Heart left ventricle (tissue), 16 donors: Measurements from ENCODE around the gene DUOXA1. TPM values are rescaled to one million over a fixed set of nuclear protein-coding genes. Genes with fewer than 3 reads are reported as not detected.

Experiments used
- ATAC-seq, 4 donors: fragments of 200-7000 bp; cut with Tn5 transposase; one replicate each; pipeline ENCODE4 v1.9.1; 2020 to 2022; ENCODE audit warnings: moderate library complexity in 4 of 4, mild to moderate bottlenecking in 3 of 4, moderate number of reproducible peaks in 1 of 4
- DNase-seq, 5 donors: peaks; one replicate each; pipeline ENCODE4 v3.0.0-alpha.2; 2020
- H3K27ac ChIP-seq, 12 donors: fragments of 200-600 bp; sonication (generic) in 4 of 12; one replicate each; pipeline versions ENCODE4 v1.5.0 to v1.8.0; 2016 to 2022; ENCODE audit warnings: mild to moderate bottlenecking in 2 of 12
- H3K27me3 ChIP-seq, 9 donors: fragments of 200-600 bp; sonication (generic) in 2 of 9; one replicate each; pipeline versions ENCODE4 v1.5.1 to v1.8.0; 2016 to 2022; ENCODE audit warnings: mild to moderate bottlenecking in 3 of 9
- H3K36me3 ChIP-seq, 9 donors: fragments of 200-600 bp; sonication (generic) in 2 of 9; one replicate each; pipeline versions ENCODE4 v1.5.0 to v1.8.0; 2018 to 2022; ENCODE audit warnings: mild to moderate bottlenecking in 2 of 9
- H3K4me1 ChIP-seq, 12 donors: fragments of 200-600 bp; sonication (generic) in 4 of 12; one replicate each; pipeline versions ENCODE4 v1.5.0 to v1.8.0; 2016 to 2022; ENCODE audit warnings: mild to moderate bottlenecking in 3 of 12
- H3K4me3 ChIP-seq, 12 donors: fragments of 200-600 bp; sonication (generic) in 4 of 12; one replicate each; pipeline versions ENCODE4 v1.5.0 to v1.8.0; 2017 to 2022; ENCODE audit warnings: mild to moderate bottlenecking in 9 of 12, moderate library complexity in 4 of 12
- H3K9me3 ChIP-seq, 12 donors: fragments of 200-600 bp; sonication (generic) in 4 of 12; one replicate each; pipeline versions ENCODE4 v1.5.0 to v1.8.0; 2016 to 2022; ENCODE audit warnings: mild to moderate bottlenecking in 1 of 12
- POLR2A ChIP-seq, 2 donors: fragments of 450-650 bp; IDR thresholded peaks; one replicate each; pipeline ENCODE4 v1.6.1; 2017; ENCODE audit warnings: antibody characterized with exemption in 2 of 2, mild to moderate bottlenecking in 2 of 2, moderate library complexity in 2 of 2
- WGBS, 4 donors: extraction: QIAGEN DNeasy Blood & Tissue Kit in 2 of 4; methylation state at CpG; one replicate each; pipeline versions ENCODE4 v1.1.5 to v1.1.7; 2013 to 2018; 5-methylcytosine and 5-hydroxymethylcytosine counted together
- intact Hi-C, 10 donors: fragments of 100-400 bp; cut with DNase I; formaldehyde crosslinking; loops; one replicate each; pipeline versions ENCODE4 v1.11.1 to v1.14.2; 2022
- polyA plus RNA-seq, 2 donors: library from polyadenylated mRNA; stranded (reverse); fragments of 200-250 nt; gene quantifications; one replicate each; pipeline ENCODE4 v1.2.3, GENCODE V29; 2013
- total RNA-seq, 9 donors: library from RNA; depleted of rRNA in 2 of 9; stranded (reverse); fragments of >200 nt in 2 of 9; fragmentation: NEBNext Ultra II Directional in 3 of 9; extraction: Animal tissue kit (Norgen Biotek cat#: 25700) in 3 of 9; gene quantifications; one replicate each; pipeline versions ENCODE4 v1.1.0 to v1.2.4, GENCODE V29; 2016 to 2023
- TF ChIP-seq, protein P1 (sequence below), 12 donors: fragments of 200-600 bp; sonication (generic) in 4 of 12; IDR thresholded peaks; one replicate each; pipeline versions ENCODE4 v1.5.0 to v1.8.0; 2018 to 2022; ENCODE audit warnings: antibody characterized with exemption in 12 of 12, mild to moderate bottlenecking in 5 of 12
- donor health status: ischemic (EF 13 %, LVEDD 7.1; RV severe dilation, severe dysfunction).
- donor health status: healthy with polysubstance abuse.
- donor health status: DM: no; HTN: yes; CAD: no.
- donor health status: DM: no; HTN: no; CAD: no.
- donor health status: ischemic (EF 25% LVEDD 6.9; RV normal size, moderate dysfunction).
- donor health status: ischemic (EF 25% LVEDD 5.7; RV mildly dilated, moderate dysfunction).
- donor health status: healthy.
- donor health status: DM: yes; HTN: yes; CAD: no.
- donor health status: ischemic (EF 35%, LVEDD 5.7; RV mildly dilated, moderate dysfunction).
- donor health status: nonischemic (EF 11% LVEDD 7.7; RV severe dilation, severe dysfunction).
- donor health status: DM: yes; HTN: yes; CAD: no.
- donor health status: PGD.
- donor health status: ischemic (EF 29% LVEDD 5.4; RV normal size, mild dysfunction).
- donor health status: nonischemic (EF 23%, LVEDD 6.1; RV moderate dilation, normal function).

The DUOXA1 gene
- total and polyA plus RNA-seq, 11 donors, result 0.11 to 1.3 (median 0.31) TPM; not detected in 3

DNA sequence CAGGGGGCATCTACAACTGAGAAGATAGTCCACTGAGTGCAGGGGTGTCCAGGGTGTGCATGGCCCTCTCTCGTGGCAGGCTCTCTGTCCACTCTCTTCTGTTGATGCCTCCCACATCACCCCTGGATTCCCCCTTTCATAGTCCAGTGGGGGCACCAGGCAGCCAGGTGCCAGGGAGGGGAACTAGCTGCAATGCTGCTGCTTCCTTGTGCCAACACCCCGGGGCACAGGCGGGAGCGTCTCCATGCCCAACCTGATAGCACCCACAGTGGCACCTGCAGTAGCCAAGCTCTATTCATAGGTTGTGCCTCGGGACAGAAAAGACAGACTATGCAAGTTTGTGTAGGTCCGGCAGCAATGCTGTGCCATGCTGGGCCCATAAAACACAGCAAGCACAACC lies 27.5 kb downstream of the DUOXA1 start:
- Histone ChIP-seq H3K27me3 (peaks cover 0 to 1% (median 0%) of the 10 kb centered on the region in 9 donors), H3K4me3 (no peak overlapping the region), H3K4me1 (no peaks in the 10 kb centered on the region), H3K36me3 (no peaks in the 10 kb centered on the region), H3K9me3 (no peaks in the 10 kb centered on the region), H3K27ac (no peak overlapping the region)
- 92 to 100% (median 94%) methylated on average over 1 to 6 of the region's 6 CpGs for WGBS, 4 donors
- DNase-seq (no peak), ATAC-seq (no peak)
- intact Hi-C loops, result no loop called here
- TF ChIP-seq, protein P1, sequence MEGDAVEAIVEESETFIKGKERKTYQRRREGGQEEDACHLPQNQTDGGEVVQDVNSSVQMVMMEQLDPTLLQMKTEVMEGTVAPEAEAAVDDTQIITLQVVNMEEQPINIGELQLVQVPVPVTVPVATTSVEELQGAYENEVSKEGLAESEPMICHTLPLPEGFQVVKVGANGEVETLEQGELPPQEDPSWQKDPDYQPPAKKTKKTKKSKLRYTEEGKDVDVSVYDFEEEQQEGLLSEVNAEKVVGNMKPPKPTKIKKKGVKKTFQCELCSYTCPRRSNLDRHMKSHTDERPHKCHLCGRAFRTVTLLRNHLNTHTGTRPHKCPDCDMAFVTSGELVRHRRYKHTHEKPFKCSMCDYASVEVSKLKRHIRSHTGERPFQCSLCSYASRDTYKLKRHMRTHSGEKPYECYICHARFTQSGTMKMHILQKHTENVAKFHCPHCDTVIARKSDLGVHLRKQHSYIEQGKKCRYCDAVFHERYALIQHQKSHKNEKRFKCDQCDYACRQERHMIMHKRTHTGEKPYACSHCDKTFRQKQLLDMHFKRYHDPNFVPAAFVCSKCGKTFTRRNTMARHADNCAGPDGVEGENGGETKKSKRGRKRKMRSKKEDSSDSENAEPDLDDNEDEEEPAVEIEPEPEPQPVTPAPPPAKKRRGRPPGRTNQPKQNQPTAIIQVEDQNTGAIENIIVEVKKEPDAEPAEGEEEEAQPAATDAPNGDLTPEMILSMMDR (IDR thresholded peaks at IDR 0.05), result no peak
- TF ChIP-seq POLR2A (IDR thresholded peaks at IDR 0.05), result no peak

DNA sequence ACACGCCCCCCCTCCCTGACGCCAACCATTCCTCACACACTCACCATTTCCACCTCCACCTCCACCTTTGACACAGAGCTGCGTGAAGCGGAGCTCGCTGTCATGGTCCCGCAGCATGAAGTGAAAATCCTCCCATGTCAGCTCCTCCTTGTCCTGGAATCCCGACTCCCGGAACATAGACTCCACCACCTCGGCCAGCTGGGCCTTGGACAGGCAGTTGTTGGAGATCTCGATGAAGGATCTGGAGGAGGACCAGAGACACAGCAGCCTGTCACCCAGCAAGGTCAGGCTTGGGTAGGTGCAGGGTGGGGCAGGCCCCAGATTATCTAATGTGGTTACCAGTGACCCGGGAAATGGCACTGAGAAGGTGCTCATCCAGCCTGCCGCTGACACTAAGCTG lies 27.9 kb downstream of the DUOXA1 start:
- Histone ChIP-seq H3K36me3 (no peaks in the 10 kb centered on the region), H3K9me3 (no peaks in the 10 kb centered on the region), H3K27me3 (no peaks in the 10 kb centered on the region), H3K4me1 (no peaks in the 10 kb centered on the region), H3K27ac (no peak overlapping the region), H3K4me3 (no peak overlapping the region)
- DNase-seq (no peak), ATAC-seq (no peak)
- WGBS, 4 donors, result 90 to 94% (median 91%) methylated on average over 12 of the region's 12 CpGs
- intact Hi-C loops, result no loop called here
- TF ChIP-seq, protein P1 (IDR thresholded peaks at IDR 0.05), result no peak
- TF ChIP-seq POLR2A (IDR thresholded peaks at IDR 0.05), result no peak

DNA sequence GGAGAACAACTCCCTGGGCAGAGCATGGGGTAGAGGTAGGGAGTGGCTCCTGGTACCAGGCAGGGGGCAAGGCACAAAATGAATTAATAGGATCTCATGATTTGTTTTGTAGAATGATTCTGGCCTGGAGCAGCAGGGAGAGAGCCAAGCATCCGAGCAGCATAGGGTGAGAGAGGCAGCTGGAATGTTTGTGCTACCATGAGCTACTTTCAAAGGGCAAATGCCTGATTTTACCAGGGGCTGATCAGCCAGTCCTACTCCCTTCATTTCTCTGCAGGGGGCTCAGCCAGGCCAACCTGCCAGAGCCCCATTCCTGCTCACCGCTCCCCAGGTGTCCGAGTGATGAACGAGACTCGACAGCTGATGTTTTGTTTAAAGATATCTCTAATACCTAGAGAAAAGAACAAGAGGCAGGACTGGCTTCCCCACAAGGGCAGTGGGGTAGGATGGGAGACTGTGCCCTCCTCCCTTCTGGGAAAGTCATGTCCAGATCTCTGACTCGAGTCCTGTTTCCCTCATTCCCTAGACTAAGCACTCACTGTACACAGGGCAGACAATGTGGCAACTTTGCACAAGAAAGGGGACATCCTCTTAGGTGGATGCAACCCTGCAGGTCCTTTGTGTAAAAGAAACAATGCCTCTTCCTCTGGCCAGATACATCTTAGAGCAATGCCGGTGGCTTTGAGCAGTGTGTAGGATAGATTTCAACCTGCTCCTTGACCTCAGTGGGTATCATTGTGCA lies 28.6 kb downstream of the DUOXA1 start:
- H3K9me3 ChIP-seq, result no peaks in the 10 kb centered on the region
- no peak for ATAC-seq

DNA sequence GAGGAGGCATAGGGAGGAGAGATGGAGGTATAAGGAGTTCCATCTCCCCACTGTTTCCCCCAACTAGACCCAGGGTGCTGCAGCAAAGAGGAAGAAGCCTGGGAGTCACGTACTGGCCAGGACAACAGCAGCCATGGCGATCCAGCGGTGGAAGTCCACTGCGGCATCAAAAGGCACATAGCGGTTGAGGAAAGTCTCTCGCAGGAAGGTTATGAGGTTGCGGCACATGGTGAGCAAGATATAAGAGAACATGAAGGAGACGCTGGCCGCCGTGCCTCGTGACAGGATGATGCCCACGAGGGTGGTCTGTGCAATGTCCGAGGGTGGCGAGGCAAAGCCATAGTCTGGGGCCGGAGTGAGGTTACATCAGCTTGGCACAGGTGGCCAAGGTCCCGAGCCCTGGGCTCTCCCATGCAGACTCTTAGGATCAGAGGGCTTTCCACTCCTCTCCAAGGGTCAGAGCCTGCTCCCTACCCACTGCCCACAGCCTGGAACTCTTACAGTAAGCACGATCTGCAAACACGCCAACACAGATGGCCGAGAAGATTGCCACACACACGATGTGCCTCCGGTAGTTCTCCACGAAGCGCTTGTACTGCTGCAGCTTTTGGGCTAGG lies 30.0 kb downstream of the DUOXA1 start:
- 85 to 90% (median 88%) methylated on average over 23 of the region's 23 CpGs for WGBS, 4 donors
- Histone ChIP-seq H3K27me3 (no peaks in the 10 kb centered on the region), H3K36me3 (no peaks in the 10 kb centered on the region), H3K4me3 (no peak overlapping the region), H3K27ac (no peak overlapping the region), H3K4me1 (no peaks in the 10 kb centered on the region), H3K9me3 (no peaks in the 10 kb centered on the region)
- TF ChIP-seq POLR2A (IDR thresholded peaks at IDR 0.05), result no peak
- TF ChIP-seq, protein P1 (IDR thresholded peaks at IDR 0.05), result no peak
- intact Hi-C loops, result no loop called here
- ATAC-seq, result no peak
- DNase-seq, result no peak

More for the DNA sequence above, 28.6 kb downstream of the DUOXA1 start:
- no peak overlapping the region for H3K27ac ChIP-seq
- intact Hi-C loops, result no loop called here
- no peak for DNase-seq
- WGBS, 4 donors, result 61 to 67% (median 64%) methylated on average over 7 of the region's 7 CpGs
- no peaks in the 10 kb centered on the region for H3K27me3 ChIP-seq
- TF ChIP-seq POLR2A (IDR thresholded peaks at IDR 0.05), result no peak
- TF ChIP-seq, protein P1 (IDR thresholded peaks at IDR 0.05), result no peak
- H3K36me3 ChIP-seq, result no peaks in the 10 kb centered on the region
- H3K4me3 ChIP-seq, result no peak overlapping the region
- H3K4me1 ChIP-seq, result no peaks in the 10 kb centered on the region
